AG04450 (cell line): ENCODE measurements around the gene MTG1. TPM values are rescaled to one million over a fixed set of nuclear protein-coding genes. Genes with fewer than 3 reads are reported as not detected.
"Not testable (repeated sequence)": the region's sequence is repeated elsewhere in the genome, so short reads cannot be mapped to it uniquely, and the experiment has no call there.

Source experiments
- CTCF ChIA-PET: fragments of 300-600, 350-600 bp; formaldehyde crosslinking; extraction: SDS; loops from one replicate; lab custom pipeline; 2022; ENCODE audit warnings: antibody characterized with exemption, inconsistent platforms; lab: Charles Lee
- POLR2A ChIA-PET: fragments of 350-600 bp; formaldehyde crosslinking; extraction: SDS; loops from one replicate; lab custom pipeline; 2021; ENCODE audit warnings: antibody characterized with exemption, inconsistent platforms; lab: Yijun Ruan, JAX
- DNase-seq: peaks from one replicate; pipeline ENCODE4 v3.0.0-alpha.2; 2011; ENCODE audit warnings: low read depth, low spot score
- H3K27ac ChIP-seq: one replicate; pipeline ENCODE4 v1.5.1; 2012; ENCODE audit warnings: low read depth, low read length, control low read depth
- H3K27me3 ChIP-seq: one replicate; pipeline ENCODE4 v1.6.0; 2012; ENCODE audit warnings: low read length; ENCODE audit not compliant: control insufficient read depth, insufficient read depth
- H3K4me3 ChIP-seq: 2 replicates; pipeline ENCODE4 v1.5.1; 2011; ENCODE audit warnings: mild to moderate bottlenecking, low read depth, low read length, control low read depth
- H3K9me3 ChIP-seq: 2 replicates; pipeline ENCODE4 v1.5.1; 2012; ENCODE audit warnings: low read length; ENCODE audit not compliant: control insufficient read depth, insufficient read depth
- polyA plus RNA-seq: library from polyadenylated mRNA; depleted of rRNA; stranded (reverse); fragments of >200 nt; gene quantifications from 2 replicates; pipeline ENCODE4 v1.2.3, GENCODE V29; 2011; rRNA removed
- small RNA-seq: library from RNA; depleted of rRNA; stranded (forward); fragments of <200 nt; gene quantifications from one replicate; pipeline ENCODE3, GENCODE V24; 2012; ENCODE audit warnings: low read depth; ENCODE audit not compliant: insufficient read length
- TF ChIP-seq, protein P1 (sequence below): IDR thresholded peaks from 2 replicates; pipeline ENCODE4 v1.5.1; 2011; ENCODE audit warnings: low read depth, low read length, control low read depth, inconsistent platforms

Gene MTG1
- polyA plus RNA-seq, 1 experiment: 36.1 TPM

DNA sequence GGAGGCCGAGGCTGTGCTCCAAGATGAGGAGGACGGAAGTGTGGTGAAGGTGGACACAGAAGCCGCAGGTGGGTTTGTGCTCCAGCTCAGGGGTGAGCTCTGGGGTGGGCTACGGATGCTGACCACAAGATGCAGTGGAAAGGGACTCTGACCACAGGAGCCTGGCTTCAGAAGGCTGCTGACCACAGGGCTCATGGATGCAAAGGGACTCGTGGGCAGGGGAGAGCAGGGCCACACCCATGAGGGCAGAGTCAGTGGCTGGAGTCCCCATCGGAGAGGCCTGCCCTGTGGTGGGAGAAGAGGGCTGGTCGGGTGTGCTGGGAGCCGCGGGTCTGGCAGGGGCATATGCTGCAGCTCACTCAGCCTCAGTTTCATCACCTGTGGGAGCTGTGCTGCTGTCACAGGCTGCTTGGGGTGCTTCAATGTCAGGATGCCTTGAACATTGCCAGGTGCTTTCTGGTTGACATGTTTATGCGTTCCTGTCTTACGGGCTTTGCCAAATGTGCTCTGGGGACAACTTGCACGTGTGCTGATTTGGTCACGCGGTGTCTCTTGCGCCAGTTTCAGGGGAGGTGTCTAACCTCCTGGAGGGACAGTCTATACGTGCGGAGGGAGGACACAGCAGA lies 73.4 kb downstream of the MTG1 start:
- TF ChIP-seq, protein P1, sequence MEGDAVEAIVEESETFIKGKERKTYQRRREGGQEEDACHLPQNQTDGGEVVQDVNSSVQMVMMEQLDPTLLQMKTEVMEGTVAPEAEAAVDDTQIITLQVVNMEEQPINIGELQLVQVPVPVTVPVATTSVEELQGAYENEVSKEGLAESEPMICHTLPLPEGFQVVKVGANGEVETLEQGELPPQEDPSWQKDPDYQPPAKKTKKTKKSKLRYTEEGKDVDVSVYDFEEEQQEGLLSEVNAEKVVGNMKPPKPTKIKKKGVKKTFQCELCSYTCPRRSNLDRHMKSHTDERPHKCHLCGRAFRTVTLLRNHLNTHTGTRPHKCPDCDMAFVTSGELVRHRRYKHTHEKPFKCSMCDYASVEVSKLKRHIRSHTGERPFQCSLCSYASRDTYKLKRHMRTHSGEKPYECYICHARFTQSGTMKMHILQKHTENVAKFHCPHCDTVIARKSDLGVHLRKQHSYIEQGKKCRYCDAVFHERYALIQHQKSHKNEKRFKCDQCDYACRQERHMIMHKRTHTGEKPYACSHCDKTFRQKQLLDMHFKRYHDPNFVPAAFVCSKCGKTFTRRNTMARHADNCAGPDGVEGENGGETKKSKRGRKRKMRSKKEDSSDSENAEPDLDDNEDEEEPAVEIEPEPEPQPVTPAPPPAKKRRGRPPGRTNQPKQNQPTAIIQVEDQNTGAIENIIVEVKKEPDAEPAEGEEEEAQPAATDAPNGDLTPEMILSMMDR: no peak
- Histone ChIP-seq H3K9me3 (no peaks in the 10 kb centered on the region; the same call in 1 of the 2 replicates), H3K27ac (no peak overlapping the region), H3K27me3 (no peaks in the 10 kb centered on the region), H3K4me3 (no peak overlapping the region)
- CTCF ChIA-PET: no interaction called here
- no peak for DNase-seq
- POLR2A ChIA-PET: no interaction called here

DNA sequence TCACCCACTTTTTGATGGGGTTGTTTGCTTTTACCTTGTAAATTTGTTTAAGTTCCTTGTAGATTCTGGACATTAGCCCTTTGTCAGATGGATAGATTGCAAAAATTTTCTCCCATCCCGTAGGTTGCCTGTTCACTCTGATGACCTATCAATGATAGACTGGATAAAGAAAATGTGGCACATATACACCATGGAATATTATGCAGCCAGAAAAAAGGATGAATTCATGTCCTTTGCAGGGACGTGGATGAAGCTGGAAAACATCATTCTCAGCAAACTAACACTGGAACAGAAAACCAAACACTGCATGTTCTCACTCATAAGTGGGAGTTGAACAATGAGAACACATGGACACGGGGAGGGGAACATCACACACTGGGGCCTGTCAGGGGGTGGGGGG lies 75.2 kb downstream of the MTG1 start:
- POLR2A ChIA-PET, CTCF ChIA-PET, H3K4me3 ChIP-seq, H3K27me3 ChIP-seq, DNase-seq, H3K27ac ChIP-seq, H3K9me3 ChIP-seq: not testable (repeated sequence)

DNA sequence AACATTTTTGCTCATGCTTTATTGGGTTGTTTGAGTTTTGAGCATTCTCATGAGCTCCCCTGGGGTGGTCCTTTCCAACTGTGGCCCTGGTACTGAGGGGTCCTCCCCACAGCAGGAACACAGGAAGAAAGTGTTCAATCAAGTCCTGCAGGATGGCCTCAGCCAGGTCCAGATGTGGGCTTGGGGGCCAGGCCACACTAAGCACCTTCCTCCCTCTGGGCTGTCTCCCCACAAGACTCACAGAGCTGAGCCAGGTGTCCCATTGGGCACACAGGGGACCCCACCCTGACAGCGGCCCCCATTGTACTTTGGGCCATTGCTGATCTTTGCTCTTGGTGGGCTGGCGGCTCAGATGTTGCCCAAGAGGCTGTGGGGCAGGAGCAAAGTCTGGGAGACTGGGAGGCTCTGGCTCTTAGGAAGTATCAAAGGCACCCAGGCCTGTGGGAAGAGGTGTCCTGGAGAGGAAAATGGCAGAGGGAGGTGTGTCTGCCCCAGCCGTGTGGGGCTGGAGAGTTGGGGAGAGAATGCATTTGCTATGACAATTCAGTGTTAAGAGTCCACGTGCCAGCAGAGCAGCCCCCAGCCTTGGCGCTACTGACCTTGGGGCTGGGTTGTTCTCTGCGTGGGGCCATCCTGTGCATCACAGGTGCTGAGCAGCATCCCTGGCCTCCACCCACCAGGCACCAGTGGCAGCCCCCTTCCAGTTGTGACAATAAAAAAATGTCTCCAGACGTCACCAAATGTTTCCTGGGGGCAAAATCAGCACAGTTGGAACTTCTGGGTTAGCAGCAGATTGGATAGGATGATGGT lies 77.5 kb downstream of the MTG1 start:
- CTCF ChIA-PET: no interaction called here
- Histone ChIP-seq H3K9me3 (no peaks in the 10 kb centered on the region), H3K27ac (no peak overlapping the region), H3K4me3 (no peak overlapping the region), H3K27me3 (no peaks in the 10 kb centered on the region)
- POLR2A ChIA-PET: no interaction called here
- TF ChIP-seq, protein P1: no peak
- DNase-seq: no peak

Small RNA genes lying within 50 kb of the gene (small RNA-seq; reads per million reads assigned to genes)
- not detected for gene AL360181.4
- gene BANF1P2: not detected
- gene MIR3944: 0.81 reads per million

Other genes with a start within 250 kb of the MTG1 start
- gene KNDC1, start 233.9 kb upstream of the MTG1 start, polyA plus RNA-seq: 0.46 and 0.56 TPM in 2 replicates
- gene UTF1, start 163.9 kb upstream of the MTG1 start, polyA plus RNA-seq: not detected in 2 replicates
- not detected in 2 replicates for gene VENTX, start 156.3 kb upstream of the MTG1 start, polyA plus RNA-seq
- gene ADAM8, start 117.3 kb upstream of the MTG1 start, polyA plus RNA-seq: 0.25 and 0.36 TPM in 2 replicates
- gene TUBGCP2, start 85.3 kb upstream of the MTG1 start, polyA plus RNA-seq: 40.0 and 45.1 TPM in 2 replicates
- gene ZNF511, start 85.2 kb upstream of the MTG1 start, polyA plus RNA-seq: 21.6 and 31.3 TPM in 2 replicates
- gene CALY, start 57.3 kb upstream of the MTG1 start, polyA plus RNA-seq: 0.16 and 0.41 TPM in 2 replicates
- gene PRAP1, start 46.8 kb upstream of the MTG1 start, polyA plus RNA-seq: not detected in 2 replicates
- gene FUOM, start 36.1 kb upstream of the MTG1 start, polyA plus RNA-seq: 17.8 and 24.3 TPM in 2 replicates
- gene ECHS1, start 20.8 kb upstream of the MTG1 start, polyA plus RNA-seq: 56.6 and 60.9 TPM in 2 replicates
- 3.0 and 3.1 TPM in 2 replicates for gene PAOX, start 14.9 kb upstream of the MTG1 start, polyA plus RNA-seq
- gene SPRN, start 30.5 kb downstream of the MTG1 start, polyA plus RNA-seq: 1.1 and 1.2 TPM in 2 replicates
- gene SCART1, start 59.8 kb downstream of the MTG1 start, polyA plus RNA-seq: 0.67 and 0.96 TPM in 2 replicates
- gene CYP2E1, start 133.2 kb downstream of the MTG1 start, polyA plus RNA-seq: 1.1 and 1.3 TPM in 2 replicates
- gene SYCE1, start 171.4 kb downstream of the MTG1 start, polyA plus RNA-seq: not detected in 2 replicates
- gene FRG2B, start 232.6 kb downstream of the MTG1 start, polyA plus RNA-seq: not detected in 2 replicates